Tongue (tissue), 2 donors: ENCODE data around the gene TRIO. TPM values are rescaled to one million over a fixed set of nuclear protein-coding genes. Genes with fewer than 3 reads are reported as not detected.

Experiments used
- DNase-seq: peaks from one replicate; pipeline ENCODE4 v3.0.0-alpha.2; 2015
- total RNA-seq: library from RNA; depleted of rRNA; stranded (reverse); fragments of >200 nt; gene quantifications from one replicate; pipeline ENCODE4 v1.2.3, GENCODE V29; 2014

TRIO gene
- total RNA-seq, 1 donor from 2014 or later: 188 TPM

GRCh38 chr5:14168144-14168792, 25.1 kb downstream of the TRIO start:
- DNase-seq: peak; percentile 41

GRCh38 chr5:14168793-14169262, 25.7 kb downstream of the TRIO start:
- no peak for DNase-seq

- no peak for DNase-seq
Measured at GRCh38 chr5:14171046-14171445, 27.9 kb downstream of the TRIO start.

- DNase-seq: no peak
Measured at GRCh38 chr5:14171621-14172020, 28.5 kb downstream of the TRIO start.

GRCh38 chr5:14172149-14172795, 29.1 kb downstream of the TRIO start:
- DNase-seq: no peak

- DNase-seq: no peak
Measured at GRCh38 chr5:14173377-14174229, 30.5 kb downstream of the TRIO start.

GRCh38 chr5:14174230-14174636, 31.1 kb downstream of the TRIO start:
- DNase-seq: no peak

GRCh38 chr5:14175381-14175780, 32.2 kb downstream of the TRIO start:
- DNase-seq: no peak

GRCh38 chr5:14176888-14177287, 33.7 kb downstream of the TRIO start:
- DNase-seq: no peak

GRCh38 chr5:14177634-14178033, 34.5 kb downstream of the TRIO start:
- no peak for DNase-seq

GRCh38 chr5:14178091-14178490, 34.9 kb downstream of the TRIO start:
- DNase-seq: no peak

GRCh38 chr5:14178671-14179211, 35.6 kb downstream of the TRIO start:
- no peak for DNase-seq

GRCh38 chr5:14179446-14179845, 36.3 kb downstream of the TRIO start:
- DNase-seq: no peak

GRCh38 chr5:14180437-14180836, 37.3 kb downstream of the TRIO start:
- DNase-seq: no peak

GRCh38 chr5:14181299-14181968, 38.3 kb downstream of the TRIO start:
- no peak for DNase-seq

- DNase-seq: no peak
Measured at GRCh38 chr5:14182761-14183160, 39.6 kb downstream of the TRIO start.

- DNase-seq: peak; percentile 46
Measured at GRCh38 chr5:14183187-14183939, 40.2 kb downstream of the TRIO start.

- no peak for DNase-seq
Measured at GRCh38 chr5:14184082-14184481, 40.9 kb downstream of the TRIO start.

GRCh38 chr5:14184725-14185124, 41.6 kb downstream of the TRIO start:
- DNase-seq: no peak

GRCh38 chr5:14185326-14186058, 42.4 kb downstream of the TRIO start:
- DNase-seq: no peak
